RWPE1 (cell line): ENCODE results near the gene GLYATL3.

Source experiments
- CTCF ChIA-PET: fragments of 350-600 bp; sonication (Branson Sonifier 250); formaldehyde crosslinking; extraction: SDS; loops from one replicate; lab custom pipeline; 2021; lab: Yijun Ruan, JAX
- POLR2A ChIA-PET: fragments of 400-600 bp; formaldehyde crosslinking; extraction: SDS; loops from one replicate; lab custom pipeline; 2020; ENCODE audit warnings: antibody characterized with exemption; ENCODE audit not compliant: low non-redundant PET; lab: Yijun Ruan, JAX
- DNase-seq: peaks from one replicate; pipeline ENCODE4 v3.0.0; 2012; ENCODE audit warnings: low spot score
- H3K27ac ChIP-seq: fragments of 450-650 bp; 2 replicates; pipeline ENCODE4 v1.5.1; 2017
- TF ChIP-seq, protein P1 (sequence below): fragments of 450-650 bp; conservative IDR thresholded peaks from 2 replicates; pipeline ENCODE4 v1.5.1; 2017; ENCODE audit warnings: low read depth, mild to moderate bottlenecking

GLYATL3 gene

DNA sequence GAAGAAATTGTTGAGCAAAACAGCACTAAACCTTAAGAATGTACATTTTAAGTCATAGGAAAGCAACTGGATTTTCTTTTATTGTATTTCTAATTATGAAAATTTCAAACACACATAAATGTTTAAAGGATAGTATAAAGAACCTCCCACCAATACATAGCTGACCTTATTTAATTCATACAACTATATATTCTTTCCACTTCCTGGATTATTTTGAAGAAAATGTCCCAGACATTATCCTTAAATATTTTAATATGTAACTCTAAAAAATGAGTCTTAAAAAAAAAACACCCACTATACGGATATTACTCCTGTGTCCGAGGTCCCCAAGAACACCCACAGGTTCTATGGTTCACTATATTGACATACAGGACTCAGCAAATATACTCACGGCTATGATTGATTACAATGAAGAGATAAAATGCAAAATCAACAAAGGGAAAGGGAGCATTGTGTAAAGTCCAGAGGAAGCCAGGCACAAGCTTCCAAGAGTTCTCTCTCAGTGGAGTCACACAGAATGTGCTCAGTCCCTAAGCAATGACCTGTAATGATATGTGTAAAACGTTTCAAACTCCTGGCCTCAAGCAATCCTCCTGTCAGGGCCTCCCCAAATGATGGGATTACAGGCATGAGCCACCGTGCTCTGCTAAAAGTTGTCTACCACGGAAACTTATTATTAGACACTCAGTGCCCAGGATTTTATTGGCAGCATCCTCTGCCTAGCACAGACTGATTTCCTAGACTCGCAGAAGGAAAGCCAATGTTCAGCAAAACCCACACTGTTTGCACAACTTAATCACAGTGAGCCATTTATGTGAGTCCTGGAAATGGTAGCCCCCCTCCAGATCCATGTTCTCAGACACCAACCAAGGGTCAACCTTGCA is 23.2 kb downstream of the GLYATL3 start:
- CTCF ChIA-PET: interaction anchor here (1.0 kb wide), 1 partner anchor 9 kb away, joined by 3 read pairs; no protein-coding TSS in a partner anchor

DNA sequence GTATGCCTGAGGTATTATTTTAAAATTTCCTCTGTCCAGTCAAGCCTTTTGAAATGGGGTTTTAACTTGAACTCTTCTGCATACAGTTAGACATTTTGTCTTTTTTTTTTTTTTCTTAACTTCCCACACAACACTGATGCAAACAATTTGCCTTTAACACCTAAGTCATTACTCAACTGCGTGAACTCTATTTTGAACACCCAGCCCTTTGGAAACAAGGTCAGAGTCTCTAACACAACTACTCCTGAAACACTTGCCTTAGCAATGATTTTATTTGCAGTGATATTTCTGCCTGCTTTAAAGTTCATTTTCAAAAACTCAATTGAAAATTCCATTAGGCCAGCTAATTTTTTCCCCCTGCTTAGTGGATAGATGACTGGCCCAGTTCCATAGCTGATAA is 24.2 kb downstream of the GLYATL3 start:
- CTCF ChIA-PET: interaction anchor here (1.0 kb wide), 1 partner anchor 8 kb away, joined by 3 read pairs; no protein-coding TSS in a partner anchor
- H3K27ac ChIP-seq: no peak overlapping the region
- POLR2A ChIA-PET: no interaction called here
- no peak for DNase-seq
- TF ChIP-seq, protein P1, sequence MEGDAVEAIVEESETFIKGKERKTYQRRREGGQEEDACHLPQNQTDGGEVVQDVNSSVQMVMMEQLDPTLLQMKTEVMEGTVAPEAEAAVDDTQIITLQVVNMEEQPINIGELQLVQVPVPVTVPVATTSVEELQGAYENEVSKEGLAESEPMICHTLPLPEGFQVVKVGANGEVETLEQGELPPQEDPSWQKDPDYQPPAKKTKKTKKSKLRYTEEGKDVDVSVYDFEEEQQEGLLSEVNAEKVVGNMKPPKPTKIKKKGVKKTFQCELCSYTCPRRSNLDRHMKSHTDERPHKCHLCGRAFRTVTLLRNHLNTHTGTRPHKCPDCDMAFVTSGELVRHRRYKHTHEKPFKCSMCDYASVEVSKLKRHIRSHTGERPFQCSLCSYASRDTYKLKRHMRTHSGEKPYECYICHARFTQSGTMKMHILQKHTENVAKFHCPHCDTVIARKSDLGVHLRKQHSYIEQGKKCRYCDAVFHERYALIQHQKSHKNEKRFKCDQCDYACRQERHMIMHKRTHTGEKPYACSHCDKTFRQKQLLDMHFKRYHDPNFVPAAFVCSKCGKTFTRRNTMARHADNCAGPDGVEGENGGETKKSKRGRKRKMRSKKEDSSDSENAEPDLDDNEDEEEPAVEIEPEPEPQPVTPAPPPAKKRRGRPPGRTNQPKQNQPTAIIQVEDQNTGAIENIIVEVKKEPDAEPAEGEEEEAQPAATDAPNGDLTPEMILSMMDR: no peak

More for the DNA sequence above, 23.2 kb downstream of the GLYATL3 start:
- no peak for DNase-seq
- TF ChIP-seq, protein P1: no peak
- no peak overlapping the region for H3K27ac ChIP-seq
- POLR2A ChIA-PET: no interaction called here

DNA sequence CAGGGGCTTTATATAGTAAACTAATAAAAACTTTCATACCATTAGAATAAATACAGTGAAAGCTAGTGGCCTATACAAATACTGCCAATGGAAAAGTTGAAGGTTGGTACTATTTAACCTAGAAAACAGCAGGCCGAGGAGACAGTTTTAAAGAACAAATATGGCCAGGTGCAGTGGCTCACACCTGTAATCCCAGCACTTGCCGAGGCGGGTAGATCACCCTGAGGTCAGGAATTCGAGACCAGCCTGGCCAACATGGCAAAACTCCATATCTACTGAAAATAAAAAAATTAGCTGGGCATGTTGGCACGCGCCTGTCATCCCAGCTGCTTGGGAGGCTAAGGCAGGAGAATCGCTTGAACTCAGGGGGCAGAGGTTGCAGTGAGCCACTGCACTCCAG is 24.8 kb downstream of the GLYATL3 start:
- TF ChIP-seq, protein P1: no peak
- ChIA-PET CTCF (no interaction called here), POLR2A (no interaction called here)
- DNase-seq: no peak
- H3K27ac ChIP-seq: no peak overlapping the region

DNA sequence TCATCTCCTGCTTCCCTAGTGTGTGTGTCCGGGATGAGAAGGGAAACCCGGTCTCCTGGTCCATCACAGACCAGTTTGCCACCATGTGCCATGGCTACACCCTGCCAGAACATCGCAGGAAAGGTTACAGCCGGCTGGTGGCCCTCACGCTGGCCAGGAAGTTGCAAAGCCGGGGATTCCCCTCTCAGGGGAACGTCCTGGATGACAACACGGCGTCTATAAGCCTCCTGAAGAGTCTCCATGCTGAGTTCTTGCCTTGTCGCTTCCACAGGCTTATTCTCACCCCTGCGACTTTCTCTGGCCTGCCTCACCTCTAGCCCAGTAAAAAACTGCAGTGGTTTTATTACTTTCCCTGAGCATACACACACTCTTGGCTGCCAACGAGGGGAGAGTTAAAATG is 26.9 kb downstream of the GLYATL3 start:
- CTCF ChIA-PET: no interaction called here
- TF ChIP-seq, protein P1: no peak
- POLR2A ChIA-PET: no interaction called here
- no peak overlapping the region for H3K27ac ChIP-seq
- DNase-seq: no peak

DNA sequence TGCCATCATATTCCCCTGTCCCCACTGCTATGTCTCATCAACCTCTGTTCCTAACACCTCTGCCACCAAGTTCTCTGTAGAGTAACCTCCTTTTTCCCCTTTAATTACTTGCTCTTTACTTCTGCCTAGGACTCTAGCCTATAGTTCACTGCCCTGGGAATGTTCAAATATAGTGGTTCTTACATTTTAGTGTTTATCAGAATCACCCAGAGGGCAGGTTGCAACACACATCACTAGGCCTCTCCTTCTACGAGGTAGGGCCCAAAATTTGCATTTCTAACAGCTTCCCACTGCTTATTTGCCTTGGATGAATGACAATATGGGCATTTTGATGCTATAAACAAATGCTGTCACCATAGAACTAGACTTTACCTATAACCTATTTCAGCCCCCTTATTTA is 27.6 kb downstream of the GLYATL3 start:
- TF ChIP-seq, protein P1: no peak
- CTCF ChIA-PET: no interaction called here
- no peak overlapping the region for H3K27ac ChIP-seq
- POLR2A ChIA-PET: no interaction called here
- DNase-seq: no peak

DNA sequence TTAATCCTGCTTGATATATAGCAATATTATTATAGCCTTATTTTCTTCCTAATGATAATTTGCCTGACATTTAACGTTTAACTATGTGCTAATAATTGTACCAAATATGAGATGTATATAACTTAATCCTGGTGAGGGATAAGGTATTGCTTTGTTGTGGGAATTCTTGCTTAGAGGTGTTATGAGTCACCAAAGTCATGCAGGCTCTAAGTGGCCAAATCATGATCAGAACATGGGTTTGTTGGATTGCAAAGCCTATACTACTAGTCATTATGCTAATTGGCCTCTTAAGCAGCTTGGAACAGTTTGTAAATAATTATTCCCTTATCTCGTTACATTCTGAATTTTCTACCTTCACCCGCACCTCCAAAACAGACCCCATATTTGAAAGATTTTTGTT is 28.8 kb downstream of the GLYATL3 start:
- CTCF ChIA-PET: interaction anchor here (0.8 kb wide), 1 partner anchor 1113 kb away, joined by 5 read pairs; no protein-coding TSS in a partner anchor
- POLR2A ChIA-PET: no interaction called here
- no peak for DNase-seq
- no peak overlapping the region for H3K27ac ChIP-seq
- TF ChIP-seq, protein P1: no peak
